Cardiac septum (tissue), 1 donor: ENCODE measurements around the gene ANTXR2. TPM values are rescaled to one million over a fixed set of nuclear protein-coding genes. Genes with fewer than 3 reads are reported as not detected.

Experiments used
- DNase-seq: peaks from one replicate; pipeline ENCODE4 v3.0.0-alpha.2; 2020; ENCODE audit warnings: low spot score
- intact Hi-C: fragments of 100-400 bp; cut with DNase I; formaldehyde crosslinking; loops from one replicate; pipeline ENCODE4 v1.14.0; 2022
- total RNA-seq: library from RNA; stranded (reverse); fragmentation: NEBNext Ultra II Directional; extraction: Animal tissue kit (Norgen Biotek cat#: 25700); gene quantifications from one replicate; pipeline ENCODE4 v1.2.1, GENCODE V29; 2021
- donor health status: DM: no; HTN: no; CAD: no.

ANTXR2 gene
- total RNA-seq, 1 donor from 2014 or later = 54.6 TPM

GRCh38 chr4:79854856-79855502 lies 218.1 kb downstream of the ANTXR2 start:
- DNase-seq = no peak
- intact Hi-C loops = no loop called here

GRCh38 chr4:79852305-79852730 lies 220.7 kb downstream of the ANTXR2 start:
- DNase-seq = no peak
- intact Hi-C loops = no loop called here

- no peak for DNase-seq
- intact Hi-C loops = no loop called here
Observed at GRCh38 chr4:79851625-79852304, 221.3 kb downstream of the ANTXR2 start.

Other genes starting within 250 kb of the ANTXR2 start
- 1.6 TPM for gene PRDM8, start 124.3 kb upstream of the ANTXR2 start, total RNA-seq
- 0.30 TPM for gene FGF5, start 193.4 kb upstream of the ANTXR2 start, total RNA-seq